Loucy (cell line): ENCODE results near the gene TPR.

ENCODE experiments used
- EZH2phosphoT487 ChIP-seq: fragments of 200-600 bp; IDR thresholded peaks from 2 replicates; pipeline ENCODE4 v1.6.1; 2018; ENCODE audit warnings: antibody characterized with exemption, mild to moderate bottlenecking, moderate library complexity, borderline replicate concordance
- TF ChIP-seq, protein P1 (sequence below): fragments of 200-600 bp; sonication (generic); conservative IDR thresholded peaks from 2 replicates; pipeline ENCODE4 v1.5.1; 2014; ENCODE audit warnings: mild to moderate bottlenecking, antibody characterized with exemption, low read length

DNA sequence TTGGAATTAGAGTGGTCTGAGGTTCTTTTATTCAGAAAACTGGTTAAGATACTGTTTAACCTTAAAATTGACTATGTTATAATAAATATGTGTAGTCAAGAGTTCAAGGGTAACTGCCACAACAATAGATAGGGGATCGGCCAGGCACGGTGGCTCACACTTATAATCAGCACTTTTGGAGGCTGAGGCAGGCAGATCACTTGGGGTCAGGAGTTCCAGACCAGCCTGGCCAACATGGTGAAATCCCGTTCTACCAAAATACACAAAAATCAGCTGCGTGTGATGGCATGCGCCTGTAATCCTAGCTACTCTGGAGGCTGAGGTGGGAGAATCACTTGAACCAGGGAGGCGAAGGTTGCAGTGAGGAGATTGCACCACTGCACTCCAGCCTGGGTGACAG lies 46.4 kb upstream of the TPR start:
- TF ChIP-seq, protein P1, sequence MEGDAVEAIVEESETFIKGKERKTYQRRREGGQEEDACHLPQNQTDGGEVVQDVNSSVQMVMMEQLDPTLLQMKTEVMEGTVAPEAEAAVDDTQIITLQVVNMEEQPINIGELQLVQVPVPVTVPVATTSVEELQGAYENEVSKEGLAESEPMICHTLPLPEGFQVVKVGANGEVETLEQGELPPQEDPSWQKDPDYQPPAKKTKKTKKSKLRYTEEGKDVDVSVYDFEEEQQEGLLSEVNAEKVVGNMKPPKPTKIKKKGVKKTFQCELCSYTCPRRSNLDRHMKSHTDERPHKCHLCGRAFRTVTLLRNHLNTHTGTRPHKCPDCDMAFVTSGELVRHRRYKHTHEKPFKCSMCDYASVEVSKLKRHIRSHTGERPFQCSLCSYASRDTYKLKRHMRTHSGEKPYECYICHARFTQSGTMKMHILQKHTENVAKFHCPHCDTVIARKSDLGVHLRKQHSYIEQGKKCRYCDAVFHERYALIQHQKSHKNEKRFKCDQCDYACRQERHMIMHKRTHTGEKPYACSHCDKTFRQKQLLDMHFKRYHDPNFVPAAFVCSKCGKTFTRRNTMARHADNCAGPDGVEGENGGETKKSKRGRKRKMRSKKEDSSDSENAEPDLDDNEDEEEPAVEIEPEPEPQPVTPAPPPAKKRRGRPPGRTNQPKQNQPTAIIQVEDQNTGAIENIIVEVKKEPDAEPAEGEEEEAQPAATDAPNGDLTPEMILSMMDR = no peak
- TF ChIP-seq EZH2phosphoT487 = no peak
